ENCODE results near the gene GSTA3. TPM values are rescaled to one million over a fixed set of nuclear protein-coding genes. Genes with fewer than 3 reads are reported as not detected.

The GSTA3 gene
- total and polyA plus RNA-seq, 2 experiments from 2014 or later = not detected

DNA sequence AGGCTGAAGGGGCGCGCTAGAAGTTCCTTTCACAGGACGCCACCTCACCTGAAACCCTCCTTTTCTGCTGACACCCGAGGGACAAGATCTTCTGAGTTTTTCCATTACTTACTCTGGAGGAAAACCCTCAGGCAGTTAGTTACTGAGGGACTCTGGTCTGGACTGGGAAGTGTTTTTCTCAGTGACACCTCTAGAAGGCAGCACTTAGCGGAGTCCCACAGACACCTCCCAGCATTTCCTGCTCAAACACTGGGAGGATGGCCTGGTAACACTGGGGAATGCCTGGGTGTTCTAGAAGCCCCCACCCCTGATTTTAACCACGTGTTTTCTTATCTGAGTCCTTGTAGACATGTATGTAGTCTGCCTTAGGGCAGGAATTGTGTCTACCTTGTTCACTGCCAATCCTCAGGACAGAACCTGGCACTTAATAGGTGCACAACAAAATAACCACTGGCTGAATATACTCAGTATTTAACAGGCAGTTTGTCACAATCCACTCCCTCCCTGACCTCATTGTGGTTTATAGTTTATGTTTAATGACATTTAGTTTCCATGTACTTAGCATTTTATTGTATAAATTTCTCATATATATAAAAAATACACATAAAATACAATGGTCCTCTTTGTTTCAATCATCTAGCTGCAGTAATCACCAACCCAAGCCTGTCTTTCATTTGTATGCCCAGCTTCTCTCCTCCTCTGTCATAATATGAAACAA, 4.8 kb downstream of the GSTA3 start:
- Mint-ChIP-seq H3K36me3 (ENCODE audit: low read depth) (no peaks in the 10 kb centered on the region), H3K27ac (no peak overlapping the region), H3K4me3 (no peak overlapping the region), H3K27me3 (ENCODE audit: insufficient read depth, low read depth, poor library complexity) (peaks cover 3% of the 10 kb centered on the region), H3K4me1 (no peaks in the 10 kb centered on the region), H3K9me3 (0 out of 3 replicates have a peak, but pooled peaks cover 4% of the 10 kb centered on the region)
- H3K36me3 ChIP-seq (ENCODE audit: insufficient read depth) = no peaks in the 10 kb centered on the region
- H2AFZ ChIP-seq = peak overlapping the region; percentile 87; the same call in 1 of the 2 replicates
- no peak overlapping the region for H3K4me2 ChIP-seq
- no peaks in the 10 kb centered on the region for H3K79me2 ChIP-seq (replicated peaks; ENCODE audit: insufficient read depth)
- ATAC-seq = peak; percentile 97
- no peaks in the 10 kb centered on the region for H4K20me1 ChIP-seq (replicated peaks; ENCODE audit: insufficient read depth)
- no peak overlapping the region for H3K27ac ChIP-seq (ENCODE audit: low read depth)
- DNase-seq (ENCODE audit: low spot score) = peak; percentile 73
- no peaks in the 10 kb centered on the region for H3K9me2 ChIP-seq (ENCODE audit: insufficient read depth)
- no peaks in the 10 kb centered on the region for H3K4me1 ChIP-seq (ENCODE audit: insufficient read depth)
- no peak overlapping the region for H3K4me3 ChIP-seq
- H3F3A ChIP-seq (replicated peaks; ENCODE audit: low read depth) = no peaks in the 10 kb centered on the region
- no peak for TF ChIP-seq ZNF462 (CRISPR knock-in tag; IDR thresholded peaks at IDR 0.05)
- peak; percentile 59 to 75 for TF ChIP-seq CTCF (conservative IDR thresholded peaks at IDR 0.05; ENCODE audit: low read depth in 2 of 2)
- no peaks in the 10 kb centered on the region for H3K27me3 ChIP-seq (ENCODE audit: insufficient read depth)

- ATAC-seq = no peak
- peaks cover 10% of the 10 kb centered on the region; the same call in 2 of the 3 replicates for H3K9me3 Mint-ChIP-seq
- H3K4me2 ChIP-seq = no peak overlapping the region
- no peaks in the 10 kb centered on the region for H3K36me3 ChIP-seq (ENCODE audit: insufficient read depth)
- no peaks in the 10 kb centered on the region for H4K20me1 ChIP-seq (replicated peaks; ENCODE audit: insufficient read depth)
- no peaks in the 10 kb centered on the region for H3K79me2 ChIP-seq (replicated peaks; ENCODE audit: insufficient read depth)
- H3K27me3 ChIP-seq (ENCODE audit: insufficient read depth) = no peaks in the 10 kb centered on the region
- no peaks in the 10 kb centered on the region for H3K9me2 ChIP-seq (ENCODE audit: insufficient read depth)
- no peaks in the 10 kb centered on the region; the same call in 2 of the 3 replicates for H3K36me3 Mint-ChIP-seq (ENCODE audit: low read depth)
- no peak overlapping the region for H3K27ac ChIP-seq (ENCODE audit: low read depth)
- H3K4me3 ChIP-seq = no peak overlapping the region
- H3F3A ChIP-seq (replicated peaks; ENCODE audit: low read depth) = no peaks in the 10 kb centered on the region
- H3K4me1 ChIP-seq (ENCODE audit: insufficient read depth) = no peaks in the 10 kb centered on the region
- no peak overlapping the region for H3K4me3 Mint-ChIP-seq
- H3K27me3 Mint-ChIP-seq (ENCODE audit: insufficient read depth, low read depth, poor library complexity) = peaks cover 4% of the 10 kb centered on the region
- no peak overlapping the region for H2AFZ ChIP-seq
- peaks cover 4% of the 10 kb centered on the region for H3K4me1 Mint-ChIP-seq
- no peak for DNase-seq (ENCODE audit: low spot score)
- H3K27ac Mint-ChIP-seq = no peak overlapping the region
- TF ChIP-seq ZNF114 (CRISPR knock-in tag; IDR thresholded peaks at IDR 0.05) (no peak), NANOG (IDR thresholded peaks at IDR 0.05; ENCODE audit: borderline replicate concordance) (no peak), CREB1 (CRISPR knock-in tag; IDR thresholded peaks at IDR 0.05; ENCODE audit: low read depth) (no peak)
These were observed 9.0 kb downstream of the GSTA3 start for GRCh38 chr6:52900536-52900935.

All from GM23338 (cell line).